ENCODE data around the gene ABCC12.

DNA sequence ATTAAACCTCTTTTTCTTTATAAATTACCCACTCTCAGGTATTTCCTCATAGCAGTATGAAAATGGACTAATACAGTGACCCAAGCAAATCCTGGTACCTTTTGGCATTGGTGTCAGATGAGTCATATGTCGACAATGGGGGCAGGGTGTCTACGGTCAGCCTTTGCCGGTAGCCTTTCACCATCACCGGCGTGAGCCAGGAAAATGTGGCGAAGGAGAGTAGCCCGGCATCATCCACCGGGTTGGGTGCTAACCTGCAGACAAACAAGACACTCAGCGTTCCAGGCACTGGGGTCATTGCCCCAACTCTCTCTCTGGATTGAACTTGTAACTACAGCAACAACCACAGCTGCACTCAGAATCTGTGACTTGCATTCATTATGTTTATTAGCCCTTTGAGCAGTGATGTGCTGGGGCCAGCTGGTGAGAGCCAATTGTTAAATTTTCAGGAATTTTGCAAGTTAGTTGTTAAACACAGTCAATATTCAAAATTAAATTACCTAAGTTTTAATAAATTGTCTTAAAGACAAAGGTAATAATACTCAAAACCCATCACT is 11.9 kb downstream of the ABCC12 start:
- TF ChIP-seq POLR2AphosphoS5 (IDR thresholded peaks at IDR 0.05; ENCODE audit: low read depth, low read length), result no peak
- TF ChIP-seq, protein P1, sequence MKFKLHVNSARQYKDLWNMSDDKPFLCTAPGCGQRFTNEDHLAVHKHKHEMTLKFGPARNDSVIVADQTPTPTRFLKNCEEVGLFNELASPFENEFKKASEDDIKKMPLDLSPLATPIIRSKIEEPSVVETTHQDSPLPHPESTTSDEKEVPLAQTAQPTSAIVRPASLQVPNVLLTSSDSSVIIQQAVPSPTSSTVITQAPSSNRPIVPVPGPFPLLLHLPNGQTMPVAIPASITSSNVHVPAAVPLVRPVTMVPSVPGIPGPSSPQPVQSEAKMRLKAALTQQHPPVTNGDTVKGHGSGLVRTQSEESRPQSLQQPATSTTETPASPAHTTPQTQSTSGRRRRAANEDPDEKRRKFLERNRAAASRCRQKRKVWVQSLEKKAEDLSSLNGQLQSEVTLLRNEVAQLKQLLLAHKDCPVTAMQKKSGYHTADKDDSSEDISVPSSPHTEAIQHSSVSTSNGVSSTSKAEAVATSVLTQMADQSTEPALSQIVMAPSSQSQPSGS (IDR thresholded peaks at IDR 0.05; ENCODE audit: low read length), result no peak

All from H1 (cell line).